Left ventricle myocardium inferior (tissue), 1 donor: Measurements from ENCODE around the gene RMI1. TPM values are rescaled to one million over a fixed set of nuclear protein-coding genes. Genes with fewer than 3 reads are reported as not detected.
"Not testable (repeated sequence)": the region's sequence is repeated elsewhere in the genome, so short reads cannot be mapped to it uniquely, and the experiment has no call there.

Experiments
- DNase-seq: peaks from one replicate; pipeline ENCODE4 v3.0.0-alpha.2; 2020
- H3K27ac ChIP-seq: fragments of 200-600 bp; replicated peaks from 2 replicates; pipeline ENCODE4 v1.8.0; 2021
- H3K27me3 ChIP-seq: fragments of 200-600 bp; 2 replicates; pipeline ENCODE4 v1.8.0; 2021; ENCODE audit warnings: low read depth
- H3K36me3 ChIP-seq: fragments of 200-600 bp; 2 replicates; pipeline ENCODE4 v1.8.0; 2021
- H3K4me1 ChIP-seq: fragments of 200-600 bp; 2 replicates; pipeline ENCODE4 v1.8.0; 2021
- H3K4me3 ChIP-seq: fragments of 200-600 bp; 2 replicates; pipeline ENCODE4 v1.8.0; 2021; ENCODE audit warnings: mild to moderate bottlenecking, moderate library complexity
- H3K9me3 ChIP-seq: fragments of 200-600 bp; replicated peaks from 2 replicates; pipeline ENCODE4 v1.8.0; 2021
- intact Hi-C: fragments of 100-400 bp; cut with micrococcal nuclease; formaldehyde crosslinking; loops from one replicate; pipeline ENCODE4 v1.11.0; 2022
- total RNA-seq: library from RNA; stranded (reverse); fragmentation: NEBNext Ultra II Directional; extraction: Animal tissue kit (Norgen Biotek cat#: 25700); gene quantifications from one replicate; pipeline ENCODE4 v1.2.1, GENCODE V29; 2021
- TF ChIP-seq, protein P1 (sequence below): fragments of 200-600 bp; IDR thresholded peaks from 2 replicates; pipeline ENCODE4 v1.8.0; 2021; ENCODE audit warnings: antibody characterized with exemption, mild to moderate bottlenecking, borderline replicate concordance
- donor health status: DM: no; HTN: yes; CAD: no; lungs with severe emphysema.

RMI1 gene
- total RNA-seq, 1 donor from 2014 or later: 5.2 TPM

DNA sequence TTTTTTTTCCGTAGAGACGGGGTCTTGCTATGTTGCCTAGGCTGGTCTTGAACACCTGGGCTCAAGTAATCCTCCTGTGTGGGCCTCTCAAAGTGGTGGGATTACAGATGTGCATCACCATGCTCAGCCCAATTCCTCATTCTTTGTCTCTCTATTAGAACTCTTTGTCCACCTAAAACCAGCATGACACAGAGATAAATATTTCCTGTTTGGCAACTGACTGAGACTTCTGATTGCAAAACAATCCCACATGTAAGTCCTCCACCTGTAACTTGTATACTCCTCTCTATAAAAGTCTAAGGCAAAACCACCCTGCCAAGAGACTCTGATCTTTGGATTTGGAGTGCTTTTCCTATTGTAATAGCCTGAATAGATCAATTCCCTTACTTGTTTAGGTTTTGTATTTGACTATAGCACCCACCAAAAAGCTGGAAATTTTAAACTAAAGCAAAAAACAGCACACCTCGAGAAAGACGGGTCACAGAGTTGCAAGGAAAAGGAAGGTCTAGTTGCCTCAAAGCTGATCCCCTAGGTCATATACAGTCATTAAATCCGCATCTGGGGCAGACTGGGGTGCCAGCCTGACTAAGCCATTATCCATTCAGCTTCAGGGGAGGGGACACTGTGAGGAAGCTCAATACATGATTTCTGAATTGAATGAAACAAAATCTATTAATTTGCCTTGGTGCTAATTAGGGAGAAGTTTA is 45.9 kb upstream of the RMI1 start:
- TF ChIP-seq, protein P1, sequence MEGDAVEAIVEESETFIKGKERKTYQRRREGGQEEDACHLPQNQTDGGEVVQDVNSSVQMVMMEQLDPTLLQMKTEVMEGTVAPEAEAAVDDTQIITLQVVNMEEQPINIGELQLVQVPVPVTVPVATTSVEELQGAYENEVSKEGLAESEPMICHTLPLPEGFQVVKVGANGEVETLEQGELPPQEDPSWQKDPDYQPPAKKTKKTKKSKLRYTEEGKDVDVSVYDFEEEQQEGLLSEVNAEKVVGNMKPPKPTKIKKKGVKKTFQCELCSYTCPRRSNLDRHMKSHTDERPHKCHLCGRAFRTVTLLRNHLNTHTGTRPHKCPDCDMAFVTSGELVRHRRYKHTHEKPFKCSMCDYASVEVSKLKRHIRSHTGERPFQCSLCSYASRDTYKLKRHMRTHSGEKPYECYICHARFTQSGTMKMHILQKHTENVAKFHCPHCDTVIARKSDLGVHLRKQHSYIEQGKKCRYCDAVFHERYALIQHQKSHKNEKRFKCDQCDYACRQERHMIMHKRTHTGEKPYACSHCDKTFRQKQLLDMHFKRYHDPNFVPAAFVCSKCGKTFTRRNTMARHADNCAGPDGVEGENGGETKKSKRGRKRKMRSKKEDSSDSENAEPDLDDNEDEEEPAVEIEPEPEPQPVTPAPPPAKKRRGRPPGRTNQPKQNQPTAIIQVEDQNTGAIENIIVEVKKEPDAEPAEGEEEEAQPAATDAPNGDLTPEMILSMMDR: no peak
- H3K27ac ChIP-seq: no peak overlapping the region
- H3K4me3 ChIP-seq: no peak overlapping the region
- intact Hi-C loops: loop anchor here (5.0 kb wide), 1 partner anchor 383 kb away; no protein-coding TSS in a partner anchor
- no peaks in the 10 kb centered on the region for H3K9me3 ChIP-seq
- no peak for DNase-seq
- peaks cover 14% of the 10 kb centered on the region for H3K36me3 ChIP-seq
- no peaks in the 10 kb centered on the region for H3K27me3 ChIP-seq
- H3K4me1 ChIP-seq: peaks cover 21% of the 10 kb centered on the region

DNA sequence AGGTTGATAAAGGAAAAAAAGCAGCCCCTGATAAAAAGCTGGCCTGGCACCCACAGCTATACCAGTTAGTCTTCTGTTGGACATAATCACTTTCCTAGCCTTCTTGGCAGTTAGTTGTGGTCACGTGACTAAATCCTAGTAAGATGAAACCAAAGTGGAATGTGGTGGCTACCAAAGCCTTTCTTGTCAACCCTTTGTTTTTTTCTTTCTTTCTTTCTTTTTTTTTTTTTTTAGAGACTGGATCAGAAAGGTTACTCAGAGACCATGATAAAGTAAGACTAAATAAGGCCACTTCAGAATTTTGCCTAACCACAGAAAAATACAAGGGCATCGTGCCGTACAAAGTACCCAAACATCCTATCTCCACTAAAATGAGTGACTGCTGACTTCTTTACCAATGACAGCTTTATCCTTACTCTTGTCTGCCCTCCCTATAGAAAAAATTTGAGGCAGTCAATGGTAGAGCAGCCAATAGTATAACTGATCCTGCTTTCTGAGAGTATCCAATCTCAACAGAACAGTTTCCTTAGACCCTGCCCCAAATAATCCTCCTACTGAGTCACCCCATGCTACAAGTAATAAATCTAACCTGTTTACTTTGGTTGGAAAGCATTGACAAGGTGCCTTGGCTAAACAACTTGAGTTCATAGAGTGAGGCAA is 45.2 kb upstream of the RMI1 start:
- TF ChIP-seq, protein P1: no peak
- DNase-seq: no peak
- intact Hi-C loops: loop anchor here (5.0 kb wide), 1 partner anchor 382 kb away; no protein-coding TSS in a partner anchor
- Histone ChIP-seq H3K4me1 (peaks cover 21% of the 10 kb centered on the region), H3K27me3 (no peaks in the 10 kb centered on the region), H3K9me3 (no peaks in the 10 kb centered on the region), H3K36me3 (peaks cover 21% of the 10 kb centered on the region), H3K4me3 (no peak overlapping the region), H3K27ac (no peak overlapping the region)

DNA sequence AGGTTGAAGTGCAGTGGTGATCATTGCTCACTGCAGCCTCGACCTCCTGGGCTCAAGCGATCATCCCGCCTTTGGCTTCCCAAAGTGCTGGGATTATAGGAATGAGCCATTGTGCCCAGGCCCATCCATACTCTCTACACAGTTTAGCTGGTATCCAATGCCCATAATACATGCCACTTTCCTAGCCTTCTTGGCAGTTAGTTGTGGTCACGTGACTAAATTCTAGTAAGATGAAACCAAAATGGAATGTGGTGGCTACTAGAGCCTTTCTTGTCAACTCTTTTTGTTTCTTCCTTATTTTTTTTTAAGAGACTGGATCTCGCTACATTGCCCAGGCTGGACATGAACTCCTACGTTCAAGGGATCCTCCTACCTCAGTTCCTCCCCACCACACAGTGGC is 44.1 kb upstream of the RMI1 start:
- no peak overlapping the region for H3K4me3 ChIP-seq
- H3K27ac ChIP-seq: no peak overlapping the region
- H3K36me3 ChIP-seq: peaks cover 31% of the 10 kb centered on the region
- no peaks in the 10 kb centered on the region for H3K9me3 ChIP-seq
- DNase-seq: no peak
- H3K27me3 ChIP-seq: no peaks in the 10 kb centered on the region
- peaks cover 21% of the 10 kb centered on the region for H3K4me1 ChIP-seq
- TF ChIP-seq, protein P1: no peak
- intact Hi-C loops: loop anchor here (5.0 kb wide), 1 partner anchor 381 kb away; no protein-coding TSS in a partner anchor

DNA sequence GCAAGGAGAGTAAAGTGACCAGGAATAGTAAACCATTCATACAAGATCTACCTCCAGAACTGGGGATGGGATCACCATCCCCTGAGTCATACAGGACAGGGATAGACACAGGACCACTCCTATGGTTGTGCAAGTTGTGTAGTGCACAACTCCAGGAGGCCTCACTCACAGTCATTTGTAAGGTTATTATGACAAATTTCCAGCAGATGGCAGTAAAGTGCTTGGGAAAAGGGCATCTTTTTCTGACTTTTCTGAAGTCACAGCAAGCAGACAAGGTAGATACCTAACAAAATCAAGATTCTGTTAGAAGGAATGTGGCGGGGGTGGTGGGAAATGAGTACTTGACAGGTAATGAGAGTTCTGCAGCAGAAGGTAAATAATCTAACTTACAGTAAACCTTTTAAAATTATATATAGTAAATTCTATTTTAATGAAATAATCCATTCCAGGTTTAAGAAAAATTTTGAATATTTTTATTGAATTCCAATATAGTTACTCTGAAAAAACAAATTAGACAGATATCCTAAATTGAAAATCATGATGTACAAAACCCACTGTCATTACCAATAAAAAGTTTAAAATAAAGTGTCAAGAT is 42.6 kb upstream of the RMI1 start:
- DNase-seq: no peak
- Histone ChIP-seq H3K36me3 (peaks cover 45% of the 10 kb centered on the region), H3K27me3 (no peaks in the 10 kb centered on the region), H3K4me3 (no peak overlapping the region), H3K27ac (no peak overlapping the region), H3K4me1 (peaks cover 21% of the 10 kb centered on the region), H3K9me3 (no peaks in the 10 kb centered on the region)
- TF ChIP-seq, protein P1: peak; percentile 78
- intact Hi-C loops: loop anchor here (2.0 to 5.0 kb wide), 2 partner anchors 323 to 379 kb away; no protein-coding TSS in a partner anchor

DNA sequence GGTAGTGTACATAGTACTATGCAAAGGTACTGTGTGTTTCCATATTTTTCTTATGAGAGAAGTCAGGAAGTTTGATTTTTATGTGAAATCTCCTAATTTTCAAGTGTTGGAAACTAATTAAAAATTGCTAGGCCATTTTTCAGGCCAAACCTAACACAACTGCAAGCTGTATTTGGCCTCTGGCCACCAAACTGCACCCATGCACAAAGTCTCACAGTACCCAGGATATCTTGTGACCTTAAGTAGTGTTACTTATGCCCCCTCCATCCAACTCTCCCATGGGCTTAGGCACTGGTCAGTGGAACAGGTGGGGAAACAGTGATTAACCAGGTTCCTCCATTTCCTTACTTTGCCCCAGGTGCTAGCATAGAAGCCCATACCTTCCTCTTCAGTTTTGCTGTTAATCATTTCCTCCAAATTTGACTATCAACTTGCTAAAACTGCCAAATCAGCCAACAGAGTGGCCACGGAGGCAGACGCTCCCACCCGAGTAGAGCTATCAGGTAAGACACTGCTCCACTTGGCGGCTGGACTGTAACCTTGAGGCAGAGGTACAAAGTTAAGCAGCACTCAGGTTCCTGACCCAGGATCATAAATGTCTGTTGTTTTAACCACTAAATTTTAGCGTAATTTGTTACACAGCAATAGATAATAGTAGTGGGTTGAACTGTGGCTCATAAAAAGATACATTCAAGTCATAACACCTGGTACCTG is 39.9 kb upstream of the RMI1 start:
- no peaks in the 10 kb centered on the region for H3K9me3 ChIP-seq
- H3K36me3 ChIP-seq: peaks cover 66% of the 10 kb centered on the region
- no peaks in the 10 kb centered on the region for H3K4me1 ChIP-seq
- TF ChIP-seq, protein P1: no peak
- no peaks in the 10 kb centered on the region for H3K27me3 ChIP-seq
- no peak for DNase-seq
- no peak overlapping the region for H3K4me3 ChIP-seq
- H3K27ac ChIP-seq: no peak overlapping the region
- intact Hi-C loops: loop anchor here (5.0 kb wide), 1 partner anchor 232 kb away; no protein-coding TSS in a partner anchor

DNA sequence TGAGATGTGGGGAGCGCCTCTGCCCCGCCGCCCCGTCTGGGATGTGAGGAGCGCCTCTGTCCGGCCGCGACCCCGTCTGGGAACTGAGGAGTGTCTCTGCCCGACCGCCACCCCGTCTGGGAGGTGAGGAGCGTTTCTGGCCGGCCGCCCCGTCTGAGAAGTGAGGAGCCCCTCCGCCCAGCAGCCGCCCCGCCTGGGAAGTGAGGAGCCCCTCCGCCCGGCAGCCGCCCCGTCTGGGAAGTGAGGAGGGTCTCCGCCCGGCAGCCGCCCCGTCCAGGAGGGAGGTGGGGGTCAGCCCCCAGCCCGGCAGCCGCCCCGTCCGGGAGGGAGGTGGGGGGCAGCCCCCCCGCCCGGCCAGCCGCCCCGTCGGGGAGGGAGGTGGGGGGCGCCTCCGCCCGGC is 32.5 kb upstream of the RMI1 start:
- H3K4me3 ChIP-seq, intact Hi-C loops, H3K27ac ChIP-seq, H3K4me1 ChIP-seq, H3K9me3 ChIP-seq, H3K27me3 ChIP-seq, DNase-seq: not testable (repeated sequence)
- H3K36me3 ChIP-seq: peaks cover 69% of the 10 kb centered on the region
